NT2/D1 (cell line): ENCODE measurements around the gene GNRH2.

Experiments
- YY1 ChIP-seq: IDR thresholded peaks from 2 replicates; pipeline ENCODE4 v1.6.1; 2011; ENCODE audit not compliant: insufficient read length, insufficient read depth
- ZNF274 ChIP-seq: IDR thresholded peaks from 2 replicates; pipeline ENCODE4 v1.6.1; 2011; ENCODE audit warnings: mild to moderate bottlenecking, low read depth, low read length

GRCh38 chr20:3037654-3038053 is 5.8 kb upstream of the GNRH2 start:
- TF ChIP-seq YY1, result no peak
- no peak for TF ChIP-seq ZNF274
